Mesenchymal stem cell (in vitro differentiated cells and primary cell): ENCODE measurements around the gene CYS1.

ENCODE experiments used
- DNase-seq: peaks from one replicate; pipeline ENCODE4 v3.0.0-alpha.2; 2013
- H2AFZ ChIP-seq: one replicate; pipeline ENCODE4 v1.6.1; 2013; ENCODE audit warnings: low read depth, mild to moderate bottlenecking, control low read depth, inconsistent platforms, low read length, moderate library complexity
- H2AK5ac ChIP-seq: 2 replicates; pipeline ENCODE4 v1.6.1; 2013; ENCODE audit warnings: low read length, moderate library complexity, mild to moderate bottlenecking, inconsistent platforms; ENCODE audit not compliant: severe bottlenecking
- H2BK120ac ChIP-seq: one replicate; pipeline ENCODE4 v1.6.1; 2013; ENCODE audit warnings: low read depth, mild to moderate bottlenecking, inconsistent platforms, low read length, moderate library complexity
- H2BK12ac ChIP-seq, 2 experiments: one replicate each; pipeline ENCODE4 v1.6.1; 2013; ENCODE audit warnings: inconsistent platforms in 2 of 2, low read length in 2 of 2, mild to moderate bottlenecking in 2 of 2, moderate library complexity in 2 of 2, control low read depth in 1 of 2
- H2BK15ac ChIP-seq: one replicate; pipeline ENCODE4 v1.6.1; 2013; ENCODE audit warnings: mild to moderate bottlenecking, low read depth, inconsistent platforms; ENCODE audit not compliant: poor library complexity, severe bottlenecking
- H2BK5ac ChIP-seq: 2 replicates; pipeline ENCODE4 v1.6.1; 2013; ENCODE audit warnings: low read depth, mild to moderate bottlenecking, low read length, control low read depth, inconsistent platforms; ENCODE audit not compliant: poor library complexity, severe bottlenecking
- H3K14ac ChIP-seq, 2 experiments: one replicate each; pipeline ENCODE4 v1.6.1; 2013; ENCODE audit warnings: inconsistent platforms in 2 of 2, low read length in 2 of 2, control low read depth in 1 of 2, mild to moderate bottlenecking in 1 of 2, moderate library complexity in 1 of 2
- H3K18ac ChIP-seq, 2 experiments: one replicate each; pipeline ENCODE4 v1.6.1; 2013; ENCODE audit warnings: inconsistent platforms in 2 of 2, low read length in 2 of 2, control low read depth in 1 of 2, low read depth in 1 of 2, mild to moderate bottlenecking in 1 of 2
- H3K23ac ChIP-seq, 2 experiments: one replicate each; pipeline ENCODE4 v1.6.1; 2013; ENCODE audit warnings: inconsistent platforms in 2 of 2, low read length in 2 of 2, mild to moderate bottlenecking in 2 of 2, moderate library complexity in 2 of 2, control low read depth in 1 of 2
- H3K27ac ChIP-seq: 2 replicates; pipeline ENCODE4 v1.5.1; 2013; ENCODE audit warnings: mild to moderate bottlenecking, moderate library complexity, low read length, control low read depth, inconsistent platforms; ENCODE audit not compliant: poor library complexity, severe bottlenecking
- H3K27me3 ChIP-seq, 2 experiments: 2 replicates each; pipeline versions ENCODE4 v1.6.1 to v1.7.0; 2013; ENCODE audit warnings: low read length in 2 of 2, mild to moderate bottlenecking in 2 of 2, moderate library complexity in 2 of 2, control low read depth in 1 of 2, inconsistent platforms in 1 of 2; ENCODE audit not compliant: control insufficient read depth in 1 of 2, insufficient read depth in 1 of 2
- H3K36me3 ChIP-seq, 2 experiments: 2 replicates each; pipeline versions ENCODE4 v1.6.1 to v1.7.0; 2013; ENCODE audit warnings: low read length in 2 of 2, control low read depth in 1 of 2, inconsistent platforms in 1 of 2, low read depth in 1 of 2, mild to moderate bottlenecking in 1 of 2; ENCODE audit not compliant: insufficient read depth in 2 of 2, control insufficient read depth in 1 of 2
- H3K4ac ChIP-seq, 2 experiments: one replicate each; pipeline ENCODE4 v1.6.1; 2013; ENCODE audit warnings: inconsistent platforms in 2 of 2, low read length in 2 of 2, mild to moderate bottlenecking in 2 of 2, moderate library complexity in 2 of 2, control low read depth in 1 of 2, low read depth in 1 of 2
- H3K4me1 ChIP-seq: 2 replicates; pipeline ENCODE4 v1.6.1; 2013; ENCODE audit warnings: low read depth, low read length, control low read depth; ENCODE audit not compliant: control insufficient read depth, insufficient read depth
- H3K4me2 ChIP-seq: 2 replicates; pipeline ENCODE4 v1.6.1; 2013; ENCODE audit warnings: low read length, mild to moderate bottlenecking, inconsistent platforms; ENCODE audit not compliant: poor library complexity, severe bottlenecking
- H3K4me3 ChIP-seq, 2 experiments: 2 replicates each; pipeline versions ENCODE4 v1.5.1 to v1.7.0; 2013; ENCODE audit warnings: low read length in 2 of 2, mild to moderate bottlenecking in 2 of 2, control low read depth in 1 of 2, low read depth in 1 of 2; ENCODE audit not compliant: insufficient read depth in 1 of 2
- H3K79me1 ChIP-seq: replicated peaks from 2 replicates; pipeline ENCODE4 v1.6.1; 2013; ENCODE audit warnings: mild to moderate bottlenecking, control low read depth, low read length, inconsistent platforms; ENCODE audit not compliant: poor library complexity, severe bottlenecking
- H3K9ac ChIP-seq: 2 replicates; pipeline ENCODE4 v1.7.0; 2013; ENCODE audit warnings: mild to moderate bottlenecking, low read length, moderate library complexity
- H3K9me3 ChIP-seq: 2 replicates; pipeline ENCODE4 v1.7.0; 2013; ENCODE audit warnings: mild to moderate bottlenecking, low read length; ENCODE audit not compliant: control insufficient read depth
- H4K8ac ChIP-seq: one replicate; pipeline ENCODE4 v1.6.1; 2013; ENCODE audit warnings: inconsistent platforms, mild to moderate bottlenecking, low read length, moderate library complexity
- H4K91ac ChIP-seq: one replicate; pipeline ENCODE4 v1.6.1; 2013; ENCODE audit warnings: mild to moderate bottlenecking, low read length, inconsistent platforms
- WGBS: methylation state at CpG from one replicate; pipeline ENCODE4 v1.1.7; 2013; ENCODE audit warnings: mixed read lengths; 5-methylcytosine and 5-hydroxymethylcytosine counted together

The CYS1 gene

GRCh38 chr2:10034333-10035052 lies 45.7 kb downstream of the CYS1 start:
- H4K91ac ChIP-seq = no peak overlapping the region
- no peak overlapping the region for H3K4ac ChIP-seq
- H3K9ac ChIP-seq = no peak overlapping the region
- no peak overlapping the region for H3K4me3 ChIP-seq
- H2BK120ac ChIP-seq = no peak overlapping the region
- no peak overlapping the region for H4K8ac ChIP-seq
- H2AK5ac ChIP-seq = no peak overlapping the region
- no peak overlapping the region for H3K14ac ChIP-seq
- no peak overlapping the region for H2BK5ac ChIP-seq
- H3K23ac ChIP-seq = no peak overlapping the region
- no peak overlapping the region for H3K4me2 ChIP-seq
- H3K4me1 ChIP-seq = peaks cover 18% of the 10 kb centered on the region
- no peak for DNase-seq
- no peaks in the 10 kb centered on the region for H3K27me3 ChIP-seq
- H3K9me3 ChIP-seq = no peaks in the 10 kb centered on the region
- no peak overlapping the region for H2BK15ac ChIP-seq
- H2AFZ ChIP-seq = no peak overlapping the region
- H3K18ac ChIP-seq = no peak overlapping the region
- WGBS = 90% methylated on average over 11 of the region's 12 CpGs
- H3K27ac ChIP-seq = no peak overlapping the region
- H3K79me1 ChIP-seq = no peaks in the 10 kb centered on the region
- no peaks in the 10 kb centered on the region for H3K36me3 ChIP-seq
- no peak overlapping the region for H2BK12ac ChIP-seq

GRCh38 chr2:10033251-10034006 lies 46.8 kb downstream of the CYS1 start:
- Histone ChIP-seq H3K4me1 (peaks cover 28% of the 10 kb centered on the region), H2AK5ac (no peak overlapping the region), H2BK15ac (no peak overlapping the region), H4K8ac (no peak overlapping the region), H3K9ac (no peak overlapping the region), H2BK5ac (no peak overlapping the region), H3K27me3 (no peaks in the 10 kb centered on the region), H3K18ac (no peak overlapping the region), H3K23ac (no peak overlapping the region), H4K91ac (no peak overlapping the region), H3K79me1 (no peaks in the 10 kb centered on the region), H3K9me3 (no peaks in the 10 kb centered on the region), H3K36me3 (no peaks in the 10 kb centered on the region), H2AFZ (no peak overlapping the region), H3K4me3 (no peak overlapping the region), H2BK12ac (no peak overlapping the region), H3K14ac (no peak overlapping the region), H3K4me2 (no peak overlapping the region), H2BK120ac (no peak overlapping the region), H3K4ac (no peak overlapping the region), H3K27ac (no peak overlapping the region)
- DNase-seq = no peak
- 78% methylated on average over 14 of the region's 14 CpGs for WGBS

GRCh38 chr2:10032746-10033105 lies 47.5 kb downstream of the CYS1 start:
- H3K9ac ChIP-seq = no peak overlapping the region
- DNase-seq = no peak
- no peak overlapping the region for H2AFZ ChIP-seq
- H3K4me1 ChIP-seq = peaks cover 29% of the 10 kb centered on the region
- 91% methylated on average over 7 of the region's 7 CpGs for WGBS
- no peak overlapping the region for H2BK12ac ChIP-seq
- H3K18ac ChIP-seq = no peak overlapping the region
- no peak overlapping the region for H3K4me3 ChIP-seq
- no peak overlapping the region for H3K27ac ChIP-seq
- H3K79me1 ChIP-seq = no peaks in the 10 kb centered on the region
- H4K8ac ChIP-seq = no peak overlapping the region
- H3K14ac ChIP-seq = no peak overlapping the region
- no peaks in the 10 kb centered on the region for H3K9me3 ChIP-seq
- no peak overlapping the region for H3K4me2 ChIP-seq
- H3K36me3 ChIP-seq = no peaks in the 10 kb centered on the region
- no peak overlapping the region for H3K4ac ChIP-seq
- no peak overlapping the region for H2BK120ac ChIP-seq
- no peaks in the 10 kb centered on the region for H3K27me3 ChIP-seq
- H4K91ac ChIP-seq = no peak overlapping the region
- H2AK5ac ChIP-seq = no peak overlapping the region
- no peak overlapping the region for H2BK5ac ChIP-seq
- no peak overlapping the region for H2BK15ac ChIP-seq
- no peak overlapping the region for H3K23ac ChIP-seq

- H3K4me1 ChIP-seq = peaks cover 29% of the 10 kb centered on the region
- 91% methylated on average over 19 of the region's 20 CpGs for WGBS
- DNase-seq = no peak
- H2BK5ac ChIP-seq = no peak overlapping the region
- H3K27ac ChIP-seq = no peak overlapping the region
- no peaks in the 10 kb centered on the region for H3K9me3 ChIP-seq
- no peak overlapping the region for H3K18ac ChIP-seq
- no peak overlapping the region for H2BK12ac ChIP-seq
- no peaks in the 10 kb centered on the region for H3K36me3 ChIP-seq
- H2AK5ac ChIP-seq = no peak overlapping the region
- H3K14ac ChIP-seq = no peak overlapping the region
- no peaks in the 10 kb centered on the region for H3K27me3 ChIP-seq
- no peak overlapping the region for H3K4ac ChIP-seq
- no peak overlapping the region for H3K4me2 ChIP-seq
- H3K79me1 ChIP-seq = no peaks in the 10 kb centered on the region
- H2AFZ ChIP-seq = no peak overlapping the region
- H4K91ac ChIP-seq = no peak overlapping the region
- no peak overlapping the region for H3K9ac ChIP-seq
- no peak overlapping the region for H3K4me3 ChIP-seq
- H3K23ac ChIP-seq = no peak overlapping the region
- H2BK120ac ChIP-seq = no peak overlapping the region
- H2BK15ac ChIP-seq = no peak overlapping the region
- H4K8ac ChIP-seq = no peak overlapping the region
Measured at GRCh38 chr2:10031886-10032745, 48.1 kb downstream of the CYS1 start.
